HG03095 (cell line): ENCODE results near the gene ACTN4.

ENCODE experiments used
- ATAC-seq: cut with Tn5 transposase; IDR thresholded peaks from one replicate; pipeline ENCODE4 v1.9.1; 2021; ENCODE audit warnings: moderate library complexity; ENCODE audit not compliant: unreplicated experiment

Gene ACTN4

GRCh38 chr19:38660724-38661123 lies 13.3 kb downstream of the ACTN4 start:
- no peak for ATAC-seq

GRCh38 chr19:38661136-38661535 lies 13.7 kb downstream of the ACTN4 start:
- ATAC-seq = no peak

- ATAC-seq = no peak
Observed at GRCh38 chr19:38661996-38662395, 14.5 kb downstream of the ACTN4 start.

GRCh38 chr19:38662537-38663155 lies 15.2 kb downstream of the ACTN4 start:
- no peak for ATAC-seq

GRCh38 chr19:38663156-38663651 lies 15.8 kb downstream of the ACTN4 start:
- ATAC-seq = no peak

GRCh38 chr19:38663957-38664502 lies 16.6 kb downstream of the ACTN4 start:
- no peak for ATAC-seq

- no peak for ATAC-seq
Observed at GRCh38 chr19:38664503-38665211, 17.2 kb downstream of the ACTN4 start.

- no peak for ATAC-seq
Observed at GRCh38 chr19:38665219-38665931, 17.9 kb downstream of the ACTN4 start.

- no peak for ATAC-seq
Observed at GRCh38 chr19:38665950-38666662, 18.7 kb downstream of the ACTN4 start.

GRCh38 chr19:38666663-38667511 lies 19.4 kb downstream of the ACTN4 start:
- ATAC-seq = no peak

- ATAC-seq = no peak
Observed at GRCh38 chr19:38667661-38668171, 20.3 kb downstream of the ACTN4 start.

GRCh38 chr19:38669552-38669951 lies 22.1 kb downstream of the ACTN4 start:
- ATAC-seq = no peak

GRCh38 chr19:38670921-38671398 lies 23.5 kb downstream of the ACTN4 start:
- no peak for ATAC-seq

GRCh38 chr19:38671654-38672053 lies 24.2 kb downstream of the ACTN4 start:
- ATAC-seq = no peak

- no peak for ATAC-seq
Observed at GRCh38 chr19:38673030-38673429, 25.6 kb downstream of the ACTN4 start.

GRCh38 chr19:38674388-38675171 lies 27.1 kb downstream of the ACTN4 start:
- no peak for ATAC-seq

- no peak for ATAC-seq
Observed at GRCh38 chr19:38675611-38676010, 28.2 kb downstream of the ACTN4 start.

GRCh38 chr19:38676023-38676877 lies 28.8 kb downstream of the ACTN4 start:
- ATAC-seq = no peak
